G401.6 (cell line): ENCODE data around the gene HLA-DMA.
A peak's percentile ranks its signal among the peaks of the same experiment; 100 is the strongest.
"Not testable (repeated sequence)": the region's sequence is repeated elsewhere in the genome, so short reads cannot be mapped to it uniquely, and the experiment has no call there.

Source experiments
- FAIRE-seq: peaks from 2 replicates; lab custom pipeline; 2012; peaks lifted over from hg19 to GRCh38; lab: Jason Lieb, UNC

HLA-DMA gene

DNA sequence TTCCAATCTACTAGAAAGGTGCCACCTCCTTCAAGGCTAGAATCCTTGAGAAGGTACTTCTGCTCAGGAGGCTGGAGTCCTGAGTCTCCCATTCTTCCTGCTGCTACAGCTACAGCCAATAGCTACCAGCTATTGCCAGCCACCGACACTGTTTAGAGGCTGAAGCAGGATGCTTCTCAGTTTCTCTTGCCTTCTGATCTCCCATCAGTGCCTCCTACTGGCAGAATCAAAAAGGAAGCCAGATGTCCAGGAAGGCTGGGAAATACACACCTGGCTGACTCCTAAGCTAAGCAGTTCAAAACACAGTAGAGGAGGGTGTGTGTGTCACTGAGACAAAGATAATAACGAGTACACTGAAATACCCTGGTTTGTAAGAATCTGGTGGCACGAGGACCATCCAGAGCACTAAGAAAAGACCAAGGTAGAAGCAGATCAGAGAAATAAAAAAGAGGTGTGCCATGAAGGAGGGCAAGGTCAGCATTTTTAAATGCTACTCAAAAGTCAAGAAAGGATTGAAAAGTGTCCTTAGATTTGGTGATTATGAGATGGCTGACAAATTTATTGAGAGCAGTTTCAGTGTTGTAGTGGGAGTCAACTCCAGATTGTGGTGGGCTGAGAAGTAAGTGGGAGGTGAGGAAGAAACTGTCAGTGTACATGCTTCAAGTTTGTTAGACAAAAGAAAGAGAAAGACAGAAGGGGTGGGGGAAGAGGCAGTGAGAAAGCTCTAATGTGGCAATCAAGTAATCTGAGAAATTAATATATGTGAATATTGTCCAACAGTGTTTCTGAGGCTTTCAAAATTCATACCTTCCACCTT lies 2.3 kb upstream of the HLA-DMA start:
- no peak for FAIRE-seq

DNA sequence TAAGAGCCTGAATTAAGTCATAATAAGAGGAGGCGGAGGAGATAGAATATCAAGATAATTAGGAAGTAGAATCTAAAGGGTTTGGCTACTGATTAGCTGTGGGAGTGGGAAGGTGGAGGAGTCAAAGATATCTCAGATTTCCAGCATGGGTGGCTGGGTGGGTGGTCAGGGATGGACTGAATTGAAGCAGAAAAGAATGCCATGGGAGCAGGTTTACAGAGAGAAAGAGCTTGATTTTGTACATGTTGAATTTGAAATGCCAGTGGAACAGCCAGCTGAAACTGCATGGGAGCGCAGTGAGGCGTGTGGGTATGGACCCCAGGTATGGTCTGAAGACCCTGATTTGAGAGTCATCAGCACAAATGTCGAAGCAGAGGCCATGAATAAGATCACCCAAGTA lies 1.4 kb upstream of the HLA-DMA start:
- FAIRE-seq: no peak

DNA sequence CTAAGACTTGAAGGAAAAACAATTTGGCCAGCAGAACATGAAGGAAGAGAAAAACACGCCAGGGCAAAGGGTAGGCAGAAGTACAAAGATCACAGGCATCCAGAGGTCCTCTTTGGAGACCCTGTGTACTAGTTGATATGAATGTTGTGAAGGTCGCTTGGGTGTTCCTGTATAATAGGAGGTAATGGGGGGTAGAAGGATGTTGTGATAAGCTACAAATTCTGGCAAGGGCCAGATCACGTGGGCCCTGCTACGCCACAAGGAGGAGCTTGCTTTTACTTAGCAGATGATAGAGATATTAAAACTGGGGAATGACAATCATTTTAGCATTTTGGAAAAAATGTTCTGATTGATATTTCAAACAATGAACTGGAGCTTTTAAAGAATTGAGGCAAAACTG lies 878 bp upstream of the HLA-DMA start:
- no peak for FAIRE-seq

DNA sequence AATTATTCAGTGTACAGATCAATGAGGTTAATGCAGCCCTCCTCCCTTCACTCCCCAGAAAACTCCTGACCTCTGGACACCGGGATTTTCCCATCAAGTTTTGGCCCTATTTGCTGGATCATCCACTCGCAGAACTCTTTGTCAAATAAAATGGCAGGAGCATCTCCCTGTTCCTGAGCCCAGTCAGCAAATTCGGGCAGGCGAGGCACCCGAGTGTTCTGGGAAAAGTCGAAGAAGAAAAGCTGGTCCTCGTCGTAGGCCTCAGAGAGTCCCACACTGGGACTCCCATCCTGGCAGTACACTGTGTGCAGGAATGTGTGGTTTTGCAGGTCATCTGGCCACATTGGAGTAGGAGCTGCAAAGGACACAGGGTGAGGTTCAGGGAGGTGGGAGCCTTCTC lies 2.4 kb downstream of the HLA-DMA start:
- FAIRE-seq: no peak

- no peak for FAIRE-seq
Observed at GRCh38 chr6:32950010-32950409, 2.9 kb downstream of the HLA-DMA start.

DNA sequence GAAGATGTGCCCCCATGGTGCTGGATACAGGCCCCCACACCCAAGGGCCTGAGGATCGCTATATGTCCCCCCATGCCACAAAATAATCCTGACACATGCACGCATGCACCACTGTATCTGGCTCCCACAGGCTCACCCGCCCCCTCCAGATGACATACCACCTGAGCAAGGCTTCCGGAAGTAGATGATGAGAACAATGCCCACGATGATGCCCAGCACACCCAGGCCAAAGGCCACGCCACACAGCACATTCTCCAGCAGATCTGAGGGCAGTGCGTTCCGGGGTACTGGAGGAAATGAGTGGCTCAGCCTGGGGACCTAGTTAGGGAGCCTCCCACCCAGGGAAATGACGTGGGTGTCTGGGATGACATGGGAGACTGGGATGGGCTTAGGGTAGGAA lies 3.8 kb downstream of the HLA-DMA start:
- FAIRE-seq: no peak

DNA sequence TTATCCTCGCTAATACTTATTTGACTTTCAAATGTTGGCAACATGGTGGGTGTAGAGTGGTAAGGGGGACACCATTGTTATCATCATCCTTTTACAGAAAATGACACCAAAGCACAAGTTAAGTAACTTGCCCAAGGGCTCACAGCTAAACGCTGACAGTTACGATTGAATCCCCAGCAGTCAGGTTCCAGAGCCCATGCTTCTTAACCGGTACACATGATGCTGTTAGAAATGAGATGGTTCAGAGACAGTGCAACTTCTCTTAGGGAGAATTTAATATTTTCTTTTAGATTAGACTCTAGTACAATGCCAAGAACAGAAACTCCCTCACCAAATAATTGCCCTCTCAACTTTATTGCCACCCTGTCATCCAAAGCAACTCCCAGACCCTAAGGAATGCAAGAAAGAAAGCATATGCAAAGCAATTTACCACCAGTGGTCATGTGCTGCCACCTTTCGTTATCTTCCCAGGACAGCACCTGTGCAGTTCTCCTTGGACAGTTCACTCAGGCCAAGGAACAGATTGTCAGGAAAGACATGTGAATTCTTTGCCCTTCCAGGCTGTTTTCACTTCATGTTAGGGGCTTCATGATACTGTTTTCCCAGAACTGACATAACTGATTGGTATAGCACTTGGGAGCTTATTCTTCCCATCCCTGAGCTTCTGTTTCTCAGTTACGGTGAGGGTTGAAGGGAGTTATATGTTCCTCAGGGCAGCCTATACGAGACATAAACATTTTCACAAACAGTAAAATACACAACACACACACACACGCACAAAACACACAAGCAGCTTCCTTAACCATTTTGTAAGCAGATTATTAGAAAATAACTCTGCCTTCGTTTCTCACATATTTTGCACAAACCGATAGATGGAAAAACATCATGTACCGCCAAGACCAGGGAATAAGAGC lies 5.1 kb downstream of the HLA-DMA start:
- FAIRE-seq: peak; percentile 40

GRCh38 chr6:32946893-32947292 lies 6.0 kb downstream of the HLA-DMA start:
- no peak for FAIRE-seq

DNA sequence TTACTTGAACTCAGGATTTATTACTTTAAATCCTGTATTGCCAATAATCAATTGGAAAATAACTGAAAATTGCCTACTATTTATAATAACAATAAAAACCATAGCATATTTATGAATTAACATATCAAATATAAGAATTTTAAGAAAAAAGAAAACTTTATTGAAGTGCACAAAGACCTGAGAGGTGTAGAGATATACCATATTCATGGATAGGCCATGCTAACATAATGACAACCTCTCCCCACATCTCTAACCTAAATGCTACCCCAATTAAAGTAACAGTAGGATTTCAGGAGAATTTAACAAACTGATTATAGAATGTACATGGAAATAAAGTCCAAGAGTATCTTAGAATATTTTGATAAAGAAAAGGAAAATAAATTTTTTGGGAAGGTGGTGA lies 6.9 kb downstream of the HLA-DMA start:
- FAIRE-seq: no peak

- no peak for FAIRE-seq
Observed at GRCh38 chr6:32945108-32945760, 7.7 kb downstream of the HLA-DMA start.

GRCh38 chr6:32943864-32944649 lies 8.8 kb downstream of the HLA-DMA start:
- FAIRE-seq: no peak

DNA sequence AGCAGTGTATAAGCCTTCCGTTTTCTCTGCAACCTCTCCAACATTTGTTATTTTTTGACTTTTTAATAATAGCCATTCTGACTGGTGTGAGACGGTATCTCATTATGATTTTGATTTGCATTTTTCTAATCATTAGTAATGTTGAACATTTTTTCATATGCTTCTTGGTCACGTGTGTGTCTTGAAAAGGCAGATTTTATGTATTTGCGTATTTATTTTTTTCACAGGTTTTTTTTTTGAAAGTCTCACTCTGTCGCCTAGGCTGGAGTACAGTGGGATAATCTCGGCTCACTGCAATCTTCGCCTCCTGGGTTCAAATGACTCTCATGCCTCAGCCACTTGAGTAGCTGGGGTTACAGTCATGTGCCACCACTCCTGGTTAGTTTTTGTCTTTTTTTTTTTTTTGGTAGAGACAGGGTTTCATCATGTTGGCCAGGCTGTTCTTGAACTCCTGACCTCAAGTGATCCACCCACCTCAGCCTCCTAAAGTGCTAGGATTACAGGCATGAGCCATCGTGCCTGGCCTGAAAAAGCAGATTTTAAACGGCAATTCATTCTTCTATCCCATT lies 10.3 kb downstream of the HLA-DMA start:
- not testable (repeated sequence) for FAIRE-seq

DNA sequence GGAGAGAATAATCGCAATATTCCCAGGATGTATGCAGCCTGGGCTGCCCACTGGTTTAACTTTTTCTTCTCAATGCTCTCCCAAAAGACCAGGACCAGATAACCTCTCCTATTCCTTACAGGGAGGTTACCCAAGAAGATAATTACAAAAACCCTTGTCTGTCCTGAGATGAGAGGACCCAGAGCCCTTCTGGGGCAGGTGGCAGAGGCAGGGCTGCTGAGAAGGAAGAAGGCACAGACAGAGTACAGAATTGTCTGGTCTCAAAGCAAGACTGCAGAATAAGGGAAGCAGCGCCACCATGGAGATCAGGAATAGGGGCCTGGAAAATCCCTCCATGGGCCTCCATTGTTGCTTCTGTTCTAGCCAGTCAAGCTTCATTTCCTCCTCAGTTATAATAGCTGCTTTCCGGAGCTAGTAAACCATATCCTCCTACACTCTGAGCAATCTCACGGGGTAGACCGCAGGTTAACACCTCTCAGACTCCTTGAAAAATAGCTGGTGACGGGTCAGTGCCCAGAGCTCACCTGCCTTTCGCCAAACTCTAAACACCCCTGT lies 11.6 kb downstream of the HLA-DMA start:
- FAIRE-seq: no peak

DNA sequence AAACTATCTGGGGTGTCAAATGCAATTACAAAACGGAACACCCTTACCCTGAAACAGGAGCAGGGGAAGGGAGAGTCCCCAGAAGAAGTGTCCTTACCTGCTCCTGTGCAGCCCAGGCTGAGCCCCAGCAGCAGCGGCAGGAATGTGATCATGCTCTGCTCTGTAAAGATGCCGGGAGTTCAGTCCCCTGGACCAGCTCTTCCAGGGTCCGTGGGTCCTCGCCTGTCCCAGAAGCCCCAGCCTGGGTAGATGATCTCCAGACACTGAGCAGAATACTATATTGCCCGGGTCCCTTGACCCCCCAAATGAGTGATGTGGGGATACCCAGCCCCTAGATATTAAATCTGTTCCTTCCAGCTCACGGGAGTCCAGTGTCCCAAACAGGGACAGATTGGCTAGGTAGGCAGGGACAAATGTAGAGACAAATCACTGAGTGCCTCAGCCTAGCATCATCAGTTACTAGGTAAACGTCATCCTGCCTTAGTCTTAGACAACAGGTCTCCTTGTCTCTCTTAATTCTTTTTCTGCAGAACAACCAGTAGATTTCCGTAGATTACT lies 12.2 kb downstream of the HLA-DMA start, which contains the start of gene HLA-DMB:
HLA-DMB (minus strand) TSS at position 373 of the 558 bp plus-strand sequence; CDS start at position 152, 221 bp downstream.
- FAIRE-seq: peak; percentile 92

- FAIRE-seq: no peak
Observed at GRCh38 chr6:32938494-32938893, 14.4 kb downstream of the HLA-DMA start.

DNA sequence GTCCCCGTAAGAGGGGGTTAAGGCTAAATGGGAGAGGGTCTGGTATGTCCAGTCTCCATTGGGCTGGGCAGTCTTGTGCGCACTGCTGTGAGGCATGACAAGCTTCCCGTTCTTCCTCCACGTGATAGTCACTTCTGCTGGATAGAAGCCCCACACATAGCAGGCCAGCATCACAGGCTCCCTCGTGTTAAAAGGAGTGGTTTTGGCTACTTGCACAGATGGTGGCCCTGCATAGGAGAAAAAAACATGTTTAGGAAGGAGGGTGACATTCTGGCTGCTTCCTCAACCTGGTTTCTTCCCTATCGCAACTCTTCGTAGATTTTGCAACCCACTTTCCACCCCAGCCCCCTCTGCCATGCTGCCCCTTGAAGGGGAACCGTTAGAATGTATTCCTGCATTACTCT lies 15.7 kb downstream of the HLA-DMA start:
- no peak for FAIRE-seq

- no peak for FAIRE-seq
Observed at GRCh38 chr6:32936239-32937152, 16.4 kb downstream of the HLA-DMA start.

DNA sequence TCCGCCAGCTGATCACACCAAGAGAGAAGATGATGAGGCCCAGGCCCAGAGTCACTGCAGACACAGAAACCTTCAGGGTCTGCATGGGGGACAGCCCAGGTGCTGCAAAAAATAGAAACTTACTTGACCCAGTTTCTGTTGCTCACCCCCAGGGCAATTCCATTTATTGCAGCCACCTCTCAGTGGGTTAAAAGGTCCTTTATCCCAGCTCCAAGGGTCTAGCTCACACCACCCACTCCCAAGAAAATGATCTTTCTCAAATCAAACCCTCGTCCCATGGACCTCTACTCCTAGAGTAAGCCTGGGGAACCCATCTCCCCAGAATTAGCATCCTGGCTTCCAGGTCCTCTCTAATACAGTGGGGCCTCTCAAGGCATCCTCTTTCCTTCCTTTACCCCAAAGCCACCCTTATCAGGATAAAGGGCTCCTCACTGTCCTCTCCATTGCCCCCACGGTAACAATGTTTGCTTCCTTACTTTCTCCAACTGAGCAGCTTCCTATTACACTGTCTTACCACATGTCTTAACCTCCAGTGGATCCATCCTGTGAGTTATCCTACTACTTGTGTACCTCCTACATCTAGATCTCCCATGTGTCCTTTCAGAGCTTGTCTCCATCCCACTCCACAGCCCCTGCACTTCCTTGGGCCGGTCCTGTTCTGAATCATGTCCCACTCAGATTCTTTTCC lies 17.2 kb downstream of the HLA-DMA start:
- FAIRE-seq: no peak

GRCh38 chr6:32933661-32934085 lies 19.2 kb downstream of the HLA-DMA start:
- FAIRE-seq: peak; percentile 91
